ENCODE measurements around the gene ABI3BP. TPM values are rescaled to one million over a fixed set of nuclear protein-coding genes. Genes with fewer than 3 reads are reported as not detected.

ABI3BP gene
- total RNA-seq, 2 donors from 2014 or later, result not detected

DNA sequence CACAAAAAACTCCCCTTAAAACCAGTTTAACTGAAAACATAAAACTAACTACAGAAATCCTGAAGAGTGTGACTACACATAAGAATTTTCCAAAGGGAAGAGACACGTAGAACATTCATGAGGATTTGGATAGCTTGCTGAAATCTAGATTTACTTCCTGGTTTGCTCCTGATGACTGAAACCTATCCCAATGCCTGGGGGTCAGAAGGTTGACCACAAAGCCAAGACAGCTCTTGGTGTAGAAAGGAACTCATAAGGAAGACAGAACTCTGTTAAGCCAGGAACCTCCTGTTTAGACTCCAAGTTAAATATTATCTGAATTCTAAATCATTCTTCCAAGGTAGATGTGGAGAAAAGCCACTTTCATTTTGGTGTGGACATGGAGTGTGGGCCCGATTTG is 191.1 kb downstream of the ABI3BP start:
- no peaks in the 10 kb centered on the region for H3K9me3 Mint-ChIP-seq
- H3K27ac Mint-ChIP-seq, result no peak overlapping the region
- H3K27me3 Mint-ChIP-seq, result peaks cover 3 to 15% of the 10 kb centered on the region in 2 donors
- H3K4me3 Mint-ChIP-seq, result no peak overlapping the region
- no peak for DNase-seq (ENCODE audit: low spot score)
- no peak for ATAC-seq
- H3K4me1 Mint-ChIP-seq (ENCODE audit: low read depth in 2 of 2), result no peaks in the 10 kb centered on the region
- H3K36me3 Mint-ChIP-seq, result no peaks in the 10 kb centered on the region

- no peak overlapping the region for H3K27ac Mint-ChIP-seq
Observed at GRCh38 chr3:100798012-100798411, 195.2 kb downstream of the ABI3BP start.

DNA sequence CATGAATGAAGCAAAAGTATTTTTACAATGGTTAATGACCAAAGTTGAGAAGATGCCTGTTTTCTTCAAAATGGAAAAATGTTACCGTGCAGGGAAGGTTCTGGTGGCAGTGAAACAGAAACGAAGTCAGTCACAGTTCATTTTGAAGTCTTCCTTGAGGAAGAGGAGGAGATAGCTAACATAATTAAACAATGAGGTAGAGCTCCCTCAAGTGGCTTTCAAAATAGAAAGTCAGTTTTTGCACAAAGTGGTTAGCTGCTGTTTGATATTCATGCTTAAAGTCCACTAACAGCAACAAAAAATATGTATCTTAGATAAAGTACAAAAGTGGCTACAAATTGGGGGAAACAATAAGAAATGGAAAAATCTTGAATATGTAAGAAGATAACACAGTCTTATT is 196.7 kb downstream of the ABI3BP start:
- no peaks in the 10 kb centered on the region for H3K4me1 Mint-ChIP-seq (ENCODE audit: low read depth in 2 of 2)
- no peak overlapping the region for H3K4me3 Mint-ChIP-seq
- no peak overlapping the region for H3K27ac Mint-ChIP-seq
- ATAC-seq (no peak), DNase-seq (ENCODE audit: low spot score) (no peak)
- peaks cover 9 to 19% of the 10 kb centered on the region in 2 donors for H3K27me3 Mint-ChIP-seq
- H3K36me3 Mint-ChIP-seq, result no peaks in the 10 kb centered on the region
- no peaks in the 10 kb centered on the region for H3K9me3 Mint-ChIP-seq

More at GRCh38 chr3:100798012-100798411, 195.2 kb downstream of the ABI3BP start:
- ATAC-seq, result no peak
- H3K4me1 Mint-ChIP-seq (ENCODE audit: low read depth in 2 of 2), result no peaks in the 10 kb centered on the region
- no peak for DNase-seq (ENCODE audit: low spot score)
- no peaks in the 10 kb centered on the region for H3K36me3 Mint-ChIP-seq
- H3K9me3 Mint-ChIP-seq, result no peaks in the 10 kb centered on the region
- H3K4me3 Mint-ChIP-seq, result no peak overlapping the region
- peaks cover 7 to 13% of the 10 kb centered on the region in 2 donors for H3K27me3 Mint-ChIP-seq

GRCh38 chr3:100789579-100789978 is 203.6 kb downstream of the ABI3BP start:
- ATAC-seq, result no peak
- DNase-seq (ENCODE audit: low spot score), result no peak
- H3K36me3 Mint-ChIP-seq, result peaks cover 2% of the 10 kb centered on the region
- no peak overlapping the region for H3K27ac Mint-ChIP-seq
- no peak overlapping the region for H3K4me3 Mint-ChIP-seq
- peaks cover 8% of the 10 kb centered on the region in 2 donors for H3K27me3 Mint-ChIP-seq
- H3K9me3 Mint-ChIP-seq, result peaks cover 3% of the 10 kb centered on the region
- no peaks in the 10 kb centered on the region for H3K4me1 Mint-ChIP-seq (ENCODE audit: low read depth in 2 of 2)

DNA sequence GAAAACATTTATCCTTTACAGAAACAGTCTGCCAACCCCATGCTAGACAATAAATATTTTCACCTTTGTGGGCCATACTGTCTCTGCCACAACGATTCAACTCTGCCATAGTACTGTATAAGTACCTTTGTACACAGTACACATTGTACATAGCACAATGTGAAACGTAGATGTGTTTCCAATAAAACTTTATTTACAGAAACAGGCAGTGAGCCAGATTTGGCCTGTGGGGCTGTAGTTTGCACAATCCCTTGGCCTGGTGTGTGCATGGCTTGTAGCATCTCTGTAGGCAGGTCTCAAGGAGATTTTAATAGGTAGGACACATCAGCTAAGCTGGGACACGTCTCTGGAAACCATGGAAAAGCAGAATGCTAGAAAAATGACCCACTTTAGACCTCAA is 209.6 kb downstream of the ABI3BP start:
- no peak for ATAC-seq
- H3K4me1 Mint-ChIP-seq (ENCODE audit: low read depth in 2 of 2), result no peaks in the 10 kb centered on the region
- H3K9me3 Mint-ChIP-seq, result peaks cover 3% of the 10 kb centered on the region
- no peak overlapping the region for H3K27ac Mint-ChIP-seq
- no peak overlapping the region for H3K4me3 Mint-ChIP-seq
- peaks cover 0 to 2% of the 10 kb centered on the region in 2 donors for H3K27me3 Mint-ChIP-seq
- H3K36me3 Mint-ChIP-seq, result peaks cover 5% of the 10 kb centered on the region
- no peak for DNase-seq (ENCODE audit: low spot score)

DNA sequence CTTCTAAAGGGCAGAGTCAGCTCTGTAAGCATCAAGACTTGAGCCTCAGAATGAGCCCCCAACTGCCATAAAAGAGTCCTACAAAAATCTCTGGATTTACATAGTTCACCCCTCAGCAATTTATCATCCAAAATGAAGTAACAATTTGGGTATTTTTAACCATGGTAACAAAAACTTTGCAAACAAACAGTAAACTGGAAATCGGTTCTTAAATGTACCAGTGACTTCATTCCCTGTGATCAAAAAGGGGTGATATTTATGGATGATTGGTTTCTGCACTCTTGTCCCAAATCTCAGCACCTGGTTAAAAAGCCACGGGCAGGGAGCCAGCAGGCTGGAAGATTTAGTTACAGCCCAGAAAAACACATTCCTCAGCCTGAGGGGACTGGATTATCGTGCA is 210.3 kb downstream of the ABI3BP start:
- Mint-ChIP-seq H3K9me3 (peaks cover 3% of the 10 kb centered on the region), H3K4me3 (no peak overlapping the region), H3K27me3 (peaks cover 0 to 2% of the 10 kb centered on the region in 2 donors), H3K4me1 (ENCODE audit: low read depth in 2 of 2) (no peaks in the 10 kb centered on the region), H3K36me3 (peaks cover 5% of the 10 kb centered on the region), H3K27ac (no peak overlapping the region)
- DNase-seq (ENCODE audit: low spot score) (no peak), ATAC-seq (no peak)

GRCh38 chr3:100782348-100782747 is 210.9 kb downstream of the ABI3BP start:
- Mint-ChIP-seq H3K9me3 (peaks cover 3% of the 10 kb centered on the region), H3K27ac (no peak overlapping the region), H3K4me1 (ENCODE audit: low read depth in 2 of 2) (no peaks in the 10 kb centered on the region), H3K27me3 (peaks cover 0 to 2% of the 10 kb centered on the region in 2 donors), H3K36me3 (peaks cover 5% of the 10 kb centered on the region), H3K4me3 (no peak overlapping the region)
- ATAC-seq, result no peak
- no peak for DNase-seq (ENCODE audit: low spot score)

GRCh38 chr3:100781301-100781700 is 211.9 kb downstream of the ABI3BP start:
- H3K36me3 Mint-ChIP-seq, result peaks cover 5% of the 10 kb centered on the region
- H3K4me1 Mint-ChIP-seq (ENCODE audit: low read depth in 2 of 2), result no peaks in the 10 kb centered on the region
- H3K4me3 Mint-ChIP-seq, result no peak overlapping the region
- H3K27me3 Mint-ChIP-seq, result peaks cover 0 to 2% of the 10 kb centered on the region in 2 donors
- no peak for ATAC-seq
- no peak overlapping the region for H3K27ac Mint-ChIP-seq
- peaks cover 3% of the 10 kb centered on the region for H3K9me3 Mint-ChIP-seq
- no peak for DNase-seq (ENCODE audit: low spot score)

GRCh38 chr3:100780071-100780622 is 213.1 kb downstream of the ABI3BP start:
- Mint-ChIP-seq H3K4me1 (ENCODE audit: low read depth in 2 of 2) (no peaks in the 10 kb centered on the region), H3K27me3 (peaks cover 0 to 2% of the 10 kb centered on the region in 2 donors), H3K27ac (no peak overlapping the region), H3K9me3 (no peaks in the 10 kb centered on the region), H3K4me3 (no peak overlapping the region), H3K36me3 (peaks cover 5% of the 10 kb centered on the region)
- no peak for DNase-seq (ENCODE audit: low spot score)
- ATAC-seq, result no peak

GRCh38 chr3:100779480-100779879 is 213.7 kb downstream of the ABI3BP start:
- no peak for ATAC-seq
- H3K27me3 Mint-ChIP-seq, result no peaks in the 10 kb centered on the region
- H3K4me3 Mint-ChIP-seq, result no peak overlapping the region
- DNase-seq (ENCODE audit: low spot score), result no peak
- H3K36me3 Mint-ChIP-seq, result peaks cover 2% of the 10 kb centered on the region
- no peak overlapping the region for H3K27ac Mint-ChIP-seq
- no peaks in the 10 kb centered on the region for H3K4me1 Mint-ChIP-seq (ENCODE audit: low read depth in 2 of 2)
- H3K9me3 Mint-ChIP-seq, result no peaks in the 10 kb centered on the region

GRCh38 chr3:100777271-100777670 is 215.9 kb downstream of the ABI3BP start:
- no peak for DNase-seq (ENCODE audit: low spot score)
- no peak overlapping the region for H3K4me3 Mint-ChIP-seq
- no peaks in the 10 kb centered on the region for H3K4me1 Mint-ChIP-seq (ENCODE audit: low read depth in 2 of 2)
- H3K27me3 Mint-ChIP-seq, result peaks cover 0 to 4% of the 10 kb centered on the region in 2 donors
- no peak overlapping the region for H3K27ac Mint-ChIP-seq
- no peak for ATAC-seq
- H3K36me3 Mint-ChIP-seq, result no peaks in the 10 kb centered on the region
- H3K9me3 Mint-ChIP-seq, result no peaks in the 10 kb centered on the region

GRCh38 chr3:100776746-100777145 is 216.5 kb downstream of the ABI3BP start:
- DNase-seq (ENCODE audit: low spot score), result no peak
- no peaks in the 10 kb centered on the region for H3K9me3 Mint-ChIP-seq
- peaks cover 1 to 6% of the 10 kb centered on the region in 2 donors for H3K27me3 Mint-ChIP-seq
- H3K36me3 Mint-ChIP-seq, result no peaks in the 10 kb centered on the region
- no peak overlapping the region for H3K27ac Mint-ChIP-seq
- ATAC-seq, result peak in 1 of 2 donors; percentile 13
- H3K4me3 Mint-ChIP-seq, result no peak overlapping the region
- H3K4me1 Mint-ChIP-seq (ENCODE audit: low read depth in 2 of 2), result no peaks in the 10 kb centered on the region

GRCh38 chr3:100776097-100776729 is 217.0 kb downstream of the ABI3BP start:
- no peaks in the 10 kb centered on the region for H3K4me1 Mint-ChIP-seq (ENCODE audit: low read depth in 2 of 2)
- ATAC-seq (peak in 1 of 2 donors; percentile 55), DNase-seq (ENCODE audit: low spot score) (no peak)
- no peaks in the 10 kb centered on the region for H3K9me3 Mint-ChIP-seq
- no peak overlapping the region for H3K4me3 Mint-ChIP-seq
- H3K27me3 Mint-ChIP-seq, result peaks cover 5 to 6% of the 10 kb centered on the region in 2 donors
- no peaks in the 10 kb centered on the region for H3K36me3 Mint-ChIP-seq
- H3K27ac Mint-ChIP-seq, result no peak overlapping the region

- no peak overlapping the region for H3K4me3 Mint-ChIP-seq
- H3K36me3 Mint-ChIP-seq, result no peaks in the 10 kb centered on the region
- DNase-seq (ENCODE audit: low spot score), result no peak
- no peak overlapping the region for H3K27ac Mint-ChIP-seq
- no peaks in the 10 kb centered on the region for H3K9me3 Mint-ChIP-seq
- peaks cover 5 to 6% of the 10 kb centered on the region in 2 donors for H3K27me3 Mint-ChIP-seq
- ATAC-seq, result peak in 1 of 2 donors; percentile 33
- no peaks in the 10 kb centered on the region for H3K4me1 Mint-ChIP-seq (ENCODE audit: low read depth in 2 of 2)
Observed at GRCh38 chr3:100775669-100776068, 217.6 kb downstream of the ABI3BP start.

Data from natural killer cell treated with Interleukin-12 subunit alpha and Interleukin-12 subunit beta and Interleukin-15 and Interleukin-18, amount 100 ng/mL, for 72 hours (primary cell).